ENCODE data around the gene CCDC9.

DNA sequence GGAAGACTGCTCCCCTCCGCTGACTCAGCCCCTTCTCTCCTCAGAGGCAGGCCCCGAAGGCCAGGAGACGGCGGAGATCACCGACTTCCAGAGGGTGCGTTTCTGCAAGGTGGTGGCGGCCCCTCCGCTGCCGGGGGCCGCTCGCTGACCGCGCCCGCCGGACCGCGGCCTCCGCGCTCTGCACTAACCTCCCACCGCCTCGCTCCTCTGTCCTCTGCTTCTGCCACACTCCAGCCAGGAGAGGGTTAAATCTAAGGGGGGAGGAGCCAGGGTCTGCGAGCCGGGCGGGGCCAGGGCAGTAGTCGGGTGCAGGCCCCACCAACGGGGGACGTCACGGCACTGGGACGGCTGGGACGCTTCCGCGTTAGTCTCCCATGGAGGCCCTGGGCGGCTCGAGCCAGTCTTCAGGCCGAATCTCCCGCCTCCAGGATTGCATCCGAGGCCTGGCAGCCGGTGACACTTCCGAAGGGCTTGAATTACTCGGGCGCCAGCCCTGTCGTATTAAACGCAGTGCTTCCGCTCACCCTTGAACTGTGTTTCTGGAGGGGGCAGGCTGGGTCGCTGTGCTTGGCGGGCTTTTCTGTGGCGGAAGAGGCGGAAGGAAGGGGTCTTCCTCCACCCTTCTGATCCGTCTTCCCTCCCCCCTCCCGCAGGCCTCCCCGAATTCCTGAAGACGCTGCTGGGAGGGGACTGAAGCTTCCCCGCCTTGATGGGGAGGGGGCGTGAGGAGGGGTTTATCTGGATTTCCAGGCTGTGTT is 17.2 kb downstream of the CCDC9 start:
- TF ChIP-seq, protein P1, sequence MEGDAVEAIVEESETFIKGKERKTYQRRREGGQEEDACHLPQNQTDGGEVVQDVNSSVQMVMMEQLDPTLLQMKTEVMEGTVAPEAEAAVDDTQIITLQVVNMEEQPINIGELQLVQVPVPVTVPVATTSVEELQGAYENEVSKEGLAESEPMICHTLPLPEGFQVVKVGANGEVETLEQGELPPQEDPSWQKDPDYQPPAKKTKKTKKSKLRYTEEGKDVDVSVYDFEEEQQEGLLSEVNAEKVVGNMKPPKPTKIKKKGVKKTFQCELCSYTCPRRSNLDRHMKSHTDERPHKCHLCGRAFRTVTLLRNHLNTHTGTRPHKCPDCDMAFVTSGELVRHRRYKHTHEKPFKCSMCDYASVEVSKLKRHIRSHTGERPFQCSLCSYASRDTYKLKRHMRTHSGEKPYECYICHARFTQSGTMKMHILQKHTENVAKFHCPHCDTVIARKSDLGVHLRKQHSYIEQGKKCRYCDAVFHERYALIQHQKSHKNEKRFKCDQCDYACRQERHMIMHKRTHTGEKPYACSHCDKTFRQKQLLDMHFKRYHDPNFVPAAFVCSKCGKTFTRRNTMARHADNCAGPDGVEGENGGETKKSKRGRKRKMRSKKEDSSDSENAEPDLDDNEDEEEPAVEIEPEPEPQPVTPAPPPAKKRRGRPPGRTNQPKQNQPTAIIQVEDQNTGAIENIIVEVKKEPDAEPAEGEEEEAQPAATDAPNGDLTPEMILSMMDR (IDR thresholded peaks at IDR 0.05) = no peak
- TF ChIP-seq POLR2A (IDR thresholded peaks at IDR 0.05) = peak; percentile 84 to 92

Data from Peyer's patch (tissue), 4 donors.